Ishikawa (cell line): ENCODE measurements around the gene CALM3.

Source experiments
- EGR1 ChIP-seq: IDR thresholded peaks from 2 replicates; pipeline ENCODE4 v1.6.1; 2012
- FOXM1 ChIP-seq: IDR thresholded peaks from 2 replicates; pipeline ENCODE4 v1.6.1; 2012; ENCODE audit warnings: low read depth, borderline replicate concordance
- TF ChIP-seq, protein P1 (sequence below): IDR thresholded peaks from 2 replicates; pipeline ENCODE4 v1.6.1; 2012

DNA sequence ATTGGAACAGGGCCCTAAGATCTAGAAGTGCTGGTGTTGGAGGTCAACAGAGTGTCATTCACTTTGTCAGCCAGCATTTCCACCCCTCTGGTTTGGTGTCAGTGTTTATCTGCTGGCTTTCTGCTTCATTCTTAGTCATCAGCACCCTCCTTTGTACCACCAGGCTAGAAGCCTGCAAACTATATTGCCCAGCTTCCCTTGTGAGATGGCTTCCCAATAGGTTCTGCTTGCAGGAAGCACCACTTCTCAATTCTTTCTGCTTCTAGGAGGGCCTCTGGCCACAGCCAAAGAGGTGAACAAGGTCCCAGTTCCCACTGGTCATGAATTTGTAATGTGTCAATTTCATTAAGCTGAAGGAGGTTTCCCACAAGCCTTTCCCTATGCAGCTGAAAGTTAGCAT, 36.4 kb upstream of the CALM3 start:
- TF ChIP-seq EGR1 (no peak), FOXM1 (no peak)
- TF ChIP-seq, protein P1, sequence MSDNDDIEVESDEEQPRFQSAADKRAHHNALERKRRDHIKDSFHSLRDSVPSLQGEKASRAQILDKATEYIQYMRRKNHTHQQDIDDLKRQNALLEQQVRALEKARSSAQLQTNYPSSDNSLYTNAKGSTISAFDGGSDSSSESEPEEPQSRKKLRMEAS = no peak
